Testis (tissue), 3 donors: ENCODE data around the gene TECPR2. TPM values are rescaled to one million over a fixed set of nuclear protein-coding genes. Genes with fewer than 3 reads are reported as not detected.

ENCODE experiments used
- DNase-seq: peaks from one replicate; pipeline ENCODE4 v3.0.0-alpha.2; 2019
- H3K27ac ChIP-seq, 2 donors: fragments of 200-600 bp; sonication (generic); one replicate each; pipeline ENCODE4 v1.5.1; 2019
- H3K27me3 ChIP-seq: fragments of 200-600 bp; sonication (generic); one replicate; pipeline ENCODE4 v1.5.1; 2019
- H3K36me3 ChIP-seq: fragments of 200-600 bp; sonication (generic); one replicate; pipeline ENCODE4 v1.5.1; 2017; ENCODE audit warnings: low read depth; ENCODE audit errors: missing control alignments
- H3K4me1 ChIP-seq: fragments of 200-600 bp; sonication (generic); one replicate; pipeline ENCODE4 v1.5.1; 2019
- H3K4me3 ChIP-seq, 2 donors: fragments of 200-600 bp; sonication (generic); one replicate each; pipeline ENCODE4 v1.5.1; 2017 to 2019
- H3K9me3 ChIP-seq: fragments of 200-600 bp; sonication (generic); one replicate; pipeline ENCODE4 v1.5.1; 2017
- CTCF ChIP-seq, 3 experiments: fragments of 450-650 bp in 2 of 3; fragments of 200-600 bp in 1 of 3; sonication (generic) in 1 of 3; IDR thresholded peaks; one replicate each; pipeline ENCODE4 v1.5.1; 2016 to 2019; ENCODE audit warnings: antibody characterized with exemption in 3 of 3, mild to moderate bottlenecking in 2 of 3, moderate library complexity in 1 of 3
- POLR2A ChIP-seq: fragments of 450-650 bp; IDR thresholded peaks from one replicate; pipeline ENCODE4 v1.6.1; 2017; ENCODE audit warnings: antibody characterized with exemption, mild to moderate bottlenecking, moderate library complexity
- WGBS, 2 donors: methylation state at CpG; one replicate each; pipeline ENCODE4 v1.1.5; 2018; 5-methylcytosine and 5-hydroxymethylcytosine counted together
- intact Hi-C: fragments of 100-400 bp; cut with DNase I; formaldehyde crosslinking; loops from one replicate; pipeline ENCODE4 v1.15.1; 2023; ENCODE audit warnings: low total_unique reads
- polyA plus RNA-seq: library from polyadenylated mRNA; stranded (reverse); fragments of 350-450 nt; fragmentation: Illumina TruSeq; extraction: RNeasy Lipid Tissue Mini Kit (QIAGEN cat#74804); gene quantifications from one replicate; pipeline ENCODE4 v1.2.3, GENCODE V29; 2014; ENCODE audit warnings: low read depth, low replicate concordance; ENCODE audit not compliant: insufficient read depth
- total RNA-seq, 2 donors: library from RNA; depleted of rRNA; stranded (reverse); fragments of >200 nt; gene quantifications; one replicate each; pipeline ENCODE4 v1.2.3, GENCODE V29; 2016

Gene TECPR2
- total and polyA plus RNA-seq, 3 donors from 2014 or later: 43.4 to 65.9 (median 43.6) TPM

GRCh38 chr14:102415671-102416070 lies 52.9 kb downstream of the TECPR2 start:
- Histone ChIP-seq H3K9me3 (no peaks in the 10 kb centered on the region), H3K36me3 (no peaks in the 10 kb centered on the region), H3K4me1 (no peaks in the 10 kb centered on the region), H3K27me3 (no peaks in the 10 kb centered on the region), H3K27ac (no peak overlapping the region), H3K4me3 (no peak overlapping the region)
- TF ChIP-seq CTCF (IDR thresholded peaks at IDR 0.05) (no peak), POLR2A (no peak)
- DNase-seq: no peak
- intact Hi-C loops: no loop called here
- 87 to 92% methylated on average over 16 of the region's 16 CpGs for WGBS, 2 donors

GRCh38 chr14:102417001-102417431 lies 54.3 kb downstream of the TECPR2 start:
- no peak for DNase-seq
- TF ChIP-seq CTCF (IDR thresholded peaks at IDR 0.05) (no peak), POLR2A (no peak)
- H3K27ac ChIP-seq: no peak overlapping the region
- intact Hi-C loops: no loop called here
- H3K9me3 ChIP-seq: no peaks in the 10 kb centered on the region
- H3K27me3 ChIP-seq: no peaks in the 10 kb centered on the region
- no peaks in the 10 kb centered on the region for H3K36me3 ChIP-seq
- 83% methylated on average over 9 of the region's 9 CpGs for WGBS, 2 donors
- H3K4me1 ChIP-seq: no peaks in the 10 kb centered on the region
- no peak overlapping the region for H3K4me3 ChIP-seq

GRCh38 chr14:102417646-102418045 lies 54.9 kb downstream of the TECPR2 start:
- 90 to 96% methylated on average over 12 of the region's 12 CpGs for whole genome bisulfite sequencing, 2 donors

GRCh38 chr14:102418169-102418852 lies 55.6 kb downstream of the TECPR2 start:
- WGBS, 2 donors: 92 to 93% methylated on average over 12 to 14 of the region's 14 CpGs
- H3K4me3 ChIP-seq: no peak overlapping the region
- H3K9me3 ChIP-seq: no peaks in the 10 kb centered on the region
- no peak for DNase-seq
- intact Hi-C loops: no loop called here
- no peak overlapping the region for H3K27ac ChIP-seq
- H3K36me3 ChIP-seq: no peaks in the 10 kb centered on the region
- TF ChIP-seq CTCF (IDR thresholded peaks at IDR 0.05): no peak
- no peaks in the 10 kb centered on the region for H3K27me3 ChIP-seq
- no peaks in the 10 kb centered on the region for H3K4me1 ChIP-seq

More at GRCh38 chr14:102417646-102418045, 54.9 kb downstream of the TECPR2 start:
- Histone ChIP-seq H3K27me3 (no peaks in the 10 kb centered on the region), H3K36me3 (no peaks in the 10 kb centered on the region), H3K4me1 (no peaks in the 10 kb centered on the region), H3K27ac (no peak overlapping the region), H3K4me3 (no peak overlapping the region), H3K9me3 (no peaks in the 10 kb centered on the region)
- TF ChIP-seq POLR2A (no peak), CTCF (IDR thresholded peaks at IDR 0.05) (no peak)
- DNase-seq: no peak
- intact Hi-C loops: no loop called here

GRCh38 chr14:102418853-102419240 lies 56.1 kb downstream of the TECPR2 start:
- Histone ChIP-seq H3K4me3 (no peak overlapping the region), H3K36me3 (no peaks in the 10 kb centered on the region), H3K27me3 (no peaks in the 10 kb centered on the region), H3K9me3 (no peaks in the 10 kb centered on the region), H3K27ac (no peak overlapping the region), H3K4me1 (no peaks in the 10 kb centered on the region)
- TF ChIP-seq POLR2A: no peak
- TF ChIP-seq CTCF (IDR thresholded peaks at IDR 0.05): no peak
- 83 to 94% methylated on average over 13 to 14 of the region's 14 CpGs for whole genome bisulfite sequencing, 2 donors
- intact Hi-C loops: no loop called here
- no peak for DNase-seq
